GM18907 (cell line): ENCODE measurements around the gene BHLHE41.
A peak's percentile ranks its signal among the peaks of the same experiment; 100 is the strongest.

Experiments
- ATAC-seq: cut with Tn5 transposase; IDR thresholded peaks from one replicate; pipeline ENCODE4 v1.9.1; 2021; ENCODE audit warnings: mild to moderate bottlenecking, moderate library complexity; ENCODE audit not compliant: unreplicated experiment

The BHLHE41 gene

DNA sequence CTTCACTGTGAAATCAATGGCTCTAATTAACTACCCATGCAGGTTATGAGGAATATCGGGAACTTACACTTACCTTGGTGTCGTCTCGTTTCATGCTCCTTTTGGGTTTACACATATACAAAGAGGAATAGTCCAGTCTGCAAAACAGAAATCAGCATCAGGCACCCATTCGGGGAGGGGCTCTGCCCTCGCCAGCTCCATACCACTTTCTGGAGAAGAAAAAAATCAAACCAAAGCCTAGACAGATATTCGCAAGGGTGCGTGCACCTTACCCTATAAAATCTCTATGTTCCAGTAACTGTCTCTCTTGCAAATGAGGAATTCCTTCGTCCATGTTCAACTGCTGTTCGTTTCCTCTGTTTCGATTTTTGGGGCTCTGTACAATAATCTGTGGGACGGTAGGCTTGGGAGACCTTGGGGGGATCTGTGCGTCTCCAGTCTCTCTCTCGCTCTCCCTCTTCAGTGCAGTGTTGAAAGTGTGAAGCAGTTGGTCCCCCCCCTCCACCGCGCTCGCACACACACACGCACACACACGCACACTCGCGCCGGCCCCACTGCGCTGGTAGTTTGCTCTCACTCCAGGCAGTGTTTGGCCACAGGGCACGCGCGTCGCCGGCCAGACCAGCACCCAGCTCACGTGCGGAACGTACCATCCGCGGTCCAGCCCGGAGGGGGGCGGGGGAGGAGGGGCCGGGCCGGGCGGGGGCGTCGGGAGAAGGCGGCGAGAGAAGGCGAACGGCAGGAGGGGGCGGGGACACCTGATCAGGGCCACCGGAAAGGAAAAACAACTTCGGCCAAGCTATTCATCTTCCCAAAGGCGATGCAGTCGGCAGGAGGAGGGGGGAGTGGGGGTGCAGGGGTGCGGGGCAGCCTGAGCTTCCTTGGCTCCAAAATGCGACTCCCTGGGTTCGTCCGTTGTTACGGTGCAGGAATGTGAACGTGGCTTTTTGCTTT, at the start of gene BHLHE41:
Gene BHLHE41 (minus strand): TSS at position 592 of the 954 bp plus-strand sequence. CDS start 258 bp downstream, at position 334.
- ATAC-seq, result no peak

DNA sequence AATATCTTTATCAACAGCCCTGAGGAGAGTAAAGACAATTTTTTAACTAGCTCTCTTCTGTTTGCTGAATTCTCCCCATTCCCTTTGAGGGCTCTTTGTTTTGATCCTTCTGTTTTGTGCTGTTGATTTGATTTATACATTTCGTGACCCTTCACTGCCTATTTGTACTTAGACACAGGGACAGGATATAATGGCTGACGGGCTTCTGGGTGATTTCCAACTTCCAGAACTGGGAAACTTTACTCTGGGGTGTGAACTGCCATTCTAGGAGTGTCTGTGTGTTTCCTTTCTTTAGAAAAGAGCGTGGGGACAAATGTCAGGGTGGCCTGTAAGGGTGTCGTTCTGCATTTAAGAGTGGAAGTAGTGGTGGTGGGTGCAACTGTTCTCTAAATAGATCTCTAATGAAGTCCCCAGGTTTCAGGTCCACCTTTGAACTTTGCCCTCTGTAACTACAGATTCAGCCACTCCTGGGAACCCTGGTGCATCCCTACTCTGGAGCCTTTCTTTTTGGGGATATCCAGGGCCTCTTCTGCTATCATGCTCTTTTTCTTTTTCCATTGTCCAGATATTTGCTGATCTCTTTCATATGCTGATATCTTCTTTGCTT, 48.2 kb upstream of the BHLHE41 start:
- ATAC-seq, result no peak

DNA sequence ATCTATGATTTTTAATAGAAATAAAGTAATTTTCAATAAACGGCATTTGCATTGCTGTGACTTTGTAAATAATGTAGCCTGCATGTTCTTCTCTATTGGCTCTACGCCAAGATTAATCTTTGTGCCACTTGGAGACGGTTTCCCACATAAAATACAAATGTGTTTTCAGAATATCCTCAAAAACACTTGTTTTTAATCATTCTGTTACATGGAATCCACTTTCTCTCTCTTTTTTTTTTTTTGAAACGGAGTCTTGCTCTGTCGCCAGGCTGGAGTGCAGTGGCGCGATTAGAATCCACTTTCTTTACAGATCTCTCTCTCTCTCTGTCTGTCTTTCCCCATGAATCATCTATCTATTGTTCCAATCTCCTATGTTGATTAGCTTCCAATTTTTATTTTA, 47.7 kb upstream of the BHLHE41 start:
- no peak for ATAC-seq

GRCh38 chr12:26172013-26172412, 47.2 kb upstream of the BHLHE41 start:
- ATAC-seq, result no peak

DNA sequence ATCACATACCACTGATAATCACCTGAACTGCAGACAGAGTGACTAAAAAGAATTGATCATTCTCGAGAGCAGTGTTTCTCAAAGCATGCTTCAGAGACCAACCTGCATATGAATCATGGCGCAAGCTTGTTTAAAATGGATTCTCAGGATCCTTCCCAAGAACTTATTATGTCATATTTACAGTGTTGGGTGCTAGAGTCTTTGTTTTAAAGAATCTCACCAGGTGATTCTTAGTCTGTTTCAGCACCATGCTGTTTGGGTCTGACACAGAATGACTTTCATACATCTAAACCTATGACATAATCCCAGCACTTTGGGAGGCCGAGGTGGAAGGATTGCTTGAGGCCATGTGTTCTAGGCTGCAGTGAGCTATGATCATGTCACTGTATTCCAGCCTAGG, 39.3 kb upstream of the BHLHE41 start:
- ATAC-seq, result no peak

GRCh38 chr12:26162905-26163304, 38.1 kb upstream of the BHLHE41 start:
- ATAC-seq, result peak; percentile 70

- ATAC-seq, result no peak
These were observed 37.3 kb upstream of the BHLHE41 start for GRCh38 chr12:26162174-26162573.

GRCh38 chr12:26158078-26158764, 33.4 kb upstream of the BHLHE41 start:
- no peak for ATAC-seq

DNA sequence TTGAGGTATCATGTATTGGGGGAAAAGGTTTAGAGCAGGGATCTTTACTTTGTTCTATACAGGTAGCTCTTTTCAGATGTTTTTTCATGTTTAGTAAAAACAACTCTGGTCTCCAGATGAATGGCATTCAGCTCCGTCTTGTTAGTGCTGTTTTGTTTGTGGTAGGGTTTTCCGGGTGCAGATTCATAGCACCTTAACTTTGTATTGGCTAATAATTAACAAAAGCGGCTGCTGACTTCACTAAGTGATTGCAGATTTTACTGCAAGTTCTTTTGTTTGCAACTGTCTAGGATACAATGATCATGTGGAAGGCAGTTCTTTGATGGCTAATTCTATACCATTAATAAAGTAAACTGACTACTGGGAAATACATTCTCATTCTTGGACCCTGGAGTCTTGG, 32.2 kb upstream of the BHLHE41 start:
- peak; percentile 42 for ATAC-seq

DNA sequence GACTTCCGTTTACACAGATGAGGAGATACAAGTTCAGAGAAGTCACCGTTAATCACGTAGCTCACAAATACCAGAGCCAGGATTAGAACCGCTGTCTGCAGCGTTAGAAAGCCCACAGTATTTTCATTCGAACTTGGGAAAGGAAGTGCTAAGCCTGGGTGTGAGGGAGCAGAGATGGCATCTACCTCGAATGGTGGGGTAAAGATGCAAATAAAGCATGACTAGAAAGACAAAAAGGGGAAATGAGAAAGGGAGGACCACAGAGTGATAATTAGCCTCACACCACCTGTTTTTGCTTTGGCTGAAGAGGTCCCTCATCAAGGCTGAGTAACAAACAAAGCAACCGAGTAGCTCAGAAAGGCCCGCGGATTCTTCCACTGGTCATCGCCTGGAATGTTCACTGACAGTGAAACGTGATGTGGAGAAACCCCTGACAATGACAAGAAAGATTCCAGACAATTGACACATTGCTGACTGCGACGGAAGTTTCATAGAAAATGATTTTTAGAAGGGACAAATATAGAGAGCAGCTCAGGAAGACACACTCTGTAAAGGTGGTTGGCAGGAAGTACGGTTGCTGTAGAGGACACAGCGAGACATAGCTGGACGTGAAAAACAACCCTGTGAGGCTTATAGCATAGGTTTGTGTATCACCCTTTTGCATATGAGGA, 31.5 kb upstream of the BHLHE41 start:
- ATAC-seq, result peak; percentile 86

- ATAC-seq, result no peak
These were observed 28.8 kb upstream of the BHLHE41 start for GRCh38 chr12:26153421-26154154.

DNA sequence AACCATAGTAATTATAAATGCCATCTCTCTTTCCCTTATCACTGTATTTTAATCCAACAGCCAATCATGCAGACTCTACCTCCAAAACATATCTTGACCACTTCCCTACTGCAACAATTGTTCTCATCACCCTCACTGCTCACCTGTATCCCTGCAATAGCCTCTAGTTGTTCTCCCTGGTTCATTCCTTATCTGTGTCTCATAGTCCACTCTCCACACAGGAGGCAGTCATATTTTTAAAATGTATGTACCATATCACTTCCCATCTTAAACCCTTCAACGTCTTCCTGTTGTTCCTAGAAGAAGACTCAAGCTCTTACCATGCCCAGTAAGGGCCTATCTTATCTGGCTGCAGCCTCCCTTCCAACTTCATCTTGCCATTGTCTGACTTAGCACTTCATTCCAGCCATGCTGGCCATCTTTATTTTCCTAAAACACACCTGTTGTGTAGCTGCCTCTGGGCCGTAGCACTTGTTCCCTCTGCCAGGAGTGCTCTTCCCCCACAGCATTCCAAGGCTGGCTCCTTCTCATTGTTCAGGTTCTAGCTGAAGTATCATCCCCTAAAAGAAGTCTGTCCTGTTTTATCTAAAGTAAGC, 27.8 kb upstream of the BHLHE41 start:
- ATAC-seq, result no peak

DNA sequence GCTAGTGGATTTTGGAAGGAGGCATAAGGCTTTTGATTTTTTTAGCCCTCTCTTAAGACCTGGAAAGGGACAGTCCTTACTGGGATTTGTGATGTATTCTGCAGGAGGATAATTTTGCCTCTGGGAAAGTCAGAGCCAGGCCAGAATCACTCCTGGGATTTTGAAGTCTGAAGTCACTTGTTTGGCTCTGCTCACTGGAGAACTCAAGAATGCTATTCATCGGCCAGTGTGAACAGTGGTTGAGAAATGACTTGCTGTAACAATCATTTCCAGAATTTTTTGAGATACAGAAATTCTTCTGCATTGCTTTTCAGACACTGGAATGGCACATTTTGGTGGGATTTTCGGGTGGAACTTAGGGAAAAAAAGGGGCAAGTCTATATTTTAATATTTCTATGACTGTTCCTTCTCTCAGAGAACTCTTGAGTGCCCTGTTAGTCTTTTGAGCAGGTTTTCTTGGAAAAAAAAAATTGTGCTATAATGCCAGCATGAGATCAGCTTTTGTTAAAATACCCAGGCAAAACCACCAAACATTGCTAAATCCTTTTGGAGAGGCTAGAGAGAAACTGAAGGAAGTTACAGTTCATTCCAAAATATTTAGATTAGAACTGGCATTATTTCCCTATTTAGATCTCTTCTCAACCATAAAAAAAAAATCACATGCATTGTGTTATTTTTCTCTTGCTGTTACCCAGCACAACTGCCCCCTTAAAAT, 26.1 kb upstream of the BHLHE41 start:
- ATAC-seq, result no peak

DNA sequence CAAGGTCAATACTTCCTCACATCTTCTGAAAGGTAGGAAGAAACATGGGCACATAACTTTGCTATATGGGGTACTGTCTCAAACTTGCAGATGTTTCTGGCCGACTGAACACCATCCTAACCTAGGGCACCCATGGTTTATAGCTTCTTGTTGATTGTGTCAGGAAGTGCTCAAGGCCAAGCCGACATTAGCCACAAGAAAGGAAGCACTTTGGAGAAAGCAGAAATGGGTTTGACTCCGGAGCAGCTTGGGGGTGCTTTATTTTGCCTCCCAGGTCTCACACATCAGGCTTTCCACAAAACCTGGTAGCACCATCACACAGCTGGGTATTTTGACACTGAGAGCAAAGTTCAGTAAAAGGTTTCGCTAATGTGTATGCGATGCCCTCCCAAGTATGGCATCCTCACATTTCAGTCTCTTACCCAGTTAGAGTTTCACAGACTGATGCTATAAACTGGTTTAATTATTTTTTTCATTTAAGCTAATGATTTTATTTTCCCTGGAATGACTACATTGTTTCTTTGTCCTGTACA, 25.2 kb upstream of the BHLHE41 start:
- no peak for ATAC-seq

GRCh38 chr12:26148291-26148690, 23.5 kb upstream of the BHLHE41 start:
- no peak for ATAC-seq

DNA sequence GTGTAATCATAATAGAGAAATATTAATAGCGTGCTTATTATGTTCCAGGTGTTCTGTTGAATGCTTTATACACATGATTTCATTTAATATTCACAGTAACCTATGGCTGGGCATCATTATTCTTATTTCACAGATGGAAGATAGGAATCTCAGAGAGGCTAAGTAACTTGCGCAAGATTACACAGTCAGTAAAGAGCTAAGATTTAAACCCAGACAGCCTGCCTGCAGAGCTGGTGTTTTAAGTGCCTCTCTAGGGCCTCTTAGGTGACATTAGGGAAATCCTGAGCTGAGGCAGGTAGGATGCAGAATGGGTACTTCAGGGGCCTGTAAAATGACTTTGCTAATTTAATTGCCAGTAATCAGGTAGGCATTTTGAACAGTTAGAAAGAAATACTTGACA, 18.5 kb upstream of the BHLHE41 start:
- no peak for ATAC-seq

- ATAC-seq, result no peak
These were observed 14.0 kb upstream of the BHLHE41 start for GRCh38 chr12:26138860-26139259.

DNA sequence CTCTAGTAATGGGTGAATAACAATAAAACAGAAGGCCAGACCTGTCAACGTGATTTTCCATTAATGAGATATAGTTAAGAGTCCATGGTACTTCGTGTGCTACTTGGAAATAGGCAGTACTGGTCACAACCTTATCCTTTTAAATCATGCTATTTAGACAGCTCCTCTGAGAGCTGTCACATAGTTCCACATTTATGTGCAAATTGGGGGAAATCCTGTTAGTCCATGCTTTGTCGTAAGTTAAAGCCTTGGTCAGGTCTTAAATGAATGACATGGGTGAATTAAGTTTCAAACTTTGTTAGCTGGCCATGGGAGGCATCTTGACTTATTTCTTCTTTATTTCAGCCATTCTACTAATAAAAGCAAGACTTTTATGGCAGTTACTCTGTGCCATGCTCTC, 11.9 kb upstream of the BHLHE41 start:
- no peak for ATAC-seq

DNA sequence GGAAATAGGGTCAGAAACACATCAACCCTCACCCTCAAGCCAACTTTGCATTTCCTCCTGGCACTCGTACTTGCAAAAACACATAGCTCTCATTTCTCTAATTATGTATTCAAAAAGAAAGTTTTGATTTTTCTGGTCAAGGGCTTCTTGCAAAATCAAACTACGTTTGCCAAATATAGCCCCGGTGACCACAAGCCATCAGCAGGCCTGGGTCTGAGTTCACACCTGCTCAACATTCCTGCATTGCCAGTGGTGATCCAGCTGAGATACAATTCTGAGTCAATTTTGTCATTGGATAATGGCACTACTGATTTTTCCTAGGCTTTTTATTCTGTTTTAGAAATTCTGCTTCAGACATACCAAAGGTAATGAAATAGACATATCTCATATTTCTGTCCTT, 10.7 kb upstream of the BHLHE41 start:
- no peak for ATAC-seq
